Neural progenitor cell (in vitro differentiated cells): ENCODE measurements around the gene CDHR2. TPM values are rescaled to one million over a fixed set of nuclear protein-coding genes. Genes with fewer than 3 reads are reported as not detected.

ENCODE experiments used
- DNase-seq: peaks from one replicate; pipeline ENCODE4 v3.0.0-alpha.2; 2016; ENCODE audit warnings: low spot score
- H2AFZ ChIP-seq: fragments of 200-600 bp; sonication (generic); replicated peaks from 2 replicates; pipeline ENCODE4 v1.6.1; 2016; ENCODE audit warnings: antibody characterized with exemption
- H3F3A ChIP-seq: fragments of 200-600 bp; sonication (generic); 2 replicates; pipeline ENCODE4 v1.6.1; 2016; ENCODE audit warnings: antibody characterized with exemption, low read depth
- H3K27ac ChIP-seq: fragments of 200-600 bp; sonication (generic); 2 replicates; pipeline ENCODE4 v1.5.1; 2016; ENCODE audit warnings: mild to moderate bottlenecking
- H3K27me3 ChIP-seq: fragments of 200-600 bp; sonication (generic); 2 replicates; pipeline ENCODE4 v1.6.1; 2016; ENCODE audit warnings: mild to moderate bottlenecking, moderate library complexity
- H3K36me3 ChIP-seq: fragments of 200-600 bp; sonication (generic); 2 replicates; pipeline ENCODE4 v1.5.1; 2016
- H3K4me1 ChIP-seq: fragments of 200-600 bp; sonication (generic); 2 replicates; pipeline ENCODE4 v1.6.1; 2016; ENCODE audit warnings: mixed run types
- H3K4me2 ChIP-seq: fragments of 200-600 bp; sonication (generic); 2 replicates; pipeline ENCODE4 v1.6.1; 2016
- H3K4me3 ChIP-seq: fragments of 200-600 bp; sonication (generic); 2 replicates; pipeline ENCODE4 v1.5.1; 2016
- H3K79me2 ChIP-seq: fragments of 200-600 bp; sonication (generic); 2 replicates; pipeline ENCODE4 v1.6.1; 2016; ENCODE audit warnings: low read depth
- H3K9ac ChIP-seq: fragments of 200-600 bp; sonication (generic); 2 replicates; pipeline ENCODE4 v1.6.1; 2016
- H3K9me3 ChIP-seq: fragments of 200-600 bp; sonication (generic); 2 replicates; pipeline ENCODE4 v1.5.1; 2016; ENCODE audit warnings: low read depth
- H4K20me1 ChIP-seq: fragments of 200-600 bp; sonication (generic); 2 replicates; pipeline ENCODE4 v1.6.1; 2016; ENCODE audit warnings: low read depth
- H3K27ac Mint-ChIP-seq: 3 replicates; pipeline ENCODE4 v1.8.0; 2021; ENCODE audit warnings: mixed read lengths
- H3K27me3 Mint-ChIP-seq: 2 replicates; pipeline ENCODE4 v1.8.0; 2022; ENCODE audit warnings: low read depth, mild to moderate bottlenecking, inconsistent platforms, moderate library complexity, mixed read lengths; ENCODE audit not compliant: insufficient read depth
- H3K36me3 Mint-ChIP-seq: 3 replicates; pipeline ENCODE4 v1.8.0; 2021; ENCODE audit warnings: mixed read lengths
- H3K4me1 Mint-ChIP-seq: 3 replicates; pipeline ENCODE4 v1.8.0; 2021; ENCODE audit warnings: mixed read lengths
- H3K4me3 Mint-ChIP-seq: 3 replicates; pipeline ENCODE4 v1.8.0; 2021; ENCODE audit warnings: mild to moderate bottlenecking, moderate library complexity, mixed read lengths
- H3K9me3 Mint-ChIP-seq: 3 replicates; pipeline ENCODE4 v1.8.0; 2020; ENCODE audit warnings: mixed read lengths
- EZH2 ChIP-seq: fragments of 200-600 bp; sonication (generic); IDR thresholded peaks from 2 replicates; pipeline ENCODE4 v1.6.1; 2017; ENCODE audit warnings: antibody characterized with exemption, mild to moderate bottlenecking, moderate library complexity
- EZH2phosphoT487 ChIP-seq: fragments of 200-600 bp; sonication (generic); IDR thresholded peaks from 2 replicates; pipeline ENCODE4 v1.6.1; 2017; ENCODE audit warnings: antibody characterized with exemption
- total RNA-seq: library from RNA; depleted of rRNA; stranded (reverse); fragments of >200 nt; gene quantifications from 2 replicates; pipeline ENCODE4 v1.2.3, GENCODE V29; 2015; ENCODE audit warnings: low replicate concordance
- TF ChIP-seq, protein P1 (sequence below): fragments of 200-600 bp; sonication (generic); IDR thresholded peaks from 2 replicates; pipeline ENCODE4 v1.5.1; 2017; ENCODE audit warnings: antibody characterized with exemption, mild to moderate bottlenecking

Gene CDHR2
- total RNA-seq, 1 donor from 2014 or later: not detected

DNA sequence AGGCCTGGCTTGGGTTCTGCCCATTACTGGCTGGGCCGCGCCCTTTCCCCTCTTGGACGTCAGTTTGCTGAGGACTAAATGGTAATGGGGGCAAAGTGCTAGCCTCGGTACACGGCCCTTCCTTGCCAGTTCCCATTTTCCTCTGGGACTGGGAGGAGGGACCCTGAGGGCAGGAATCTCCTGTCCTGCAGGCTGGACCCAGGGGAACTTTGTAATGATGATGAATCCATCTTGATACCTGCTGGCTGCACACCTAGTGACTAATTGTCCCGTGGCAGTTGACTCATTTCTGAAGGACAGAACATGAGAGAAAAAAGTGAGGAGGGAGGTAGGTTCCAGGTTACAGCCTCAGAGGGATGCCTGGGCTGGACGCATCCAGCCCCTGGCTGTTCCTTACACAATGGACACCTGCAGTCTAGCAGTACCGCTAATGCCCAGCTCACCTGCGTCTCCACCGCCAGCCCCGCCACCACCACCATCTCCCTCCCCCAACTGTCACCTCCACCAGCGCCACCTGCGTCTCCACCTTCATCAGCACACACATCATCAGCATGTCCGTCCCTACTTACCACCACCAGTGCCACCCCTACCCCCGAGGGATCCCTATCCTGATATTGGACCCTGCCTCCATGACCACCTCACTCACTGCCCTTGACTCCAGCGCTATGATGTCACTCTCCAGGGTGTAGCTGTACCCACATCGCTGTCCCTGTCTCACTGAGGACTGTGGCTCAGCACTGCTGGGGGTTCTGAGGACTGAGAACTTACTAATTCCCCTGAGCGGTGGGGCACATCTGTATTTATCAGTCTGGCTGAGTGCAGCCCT, 4.3 kb downstream of the CDHR2 start:
- H3K4me1 ChIP-seq: peaks cover 5% of the 10 kb centered on the region
- H3F3A ChIP-seq: no peaks in the 10 kb centered on the region
- no peak overlapping the region for H3K27ac ChIP-seq
- H3K9ac ChIP-seq: no peak overlapping the region
- no peaks in the 10 kb centered on the region for H3K79me2 ChIP-seq
- no peak overlapping the region for H3K4me3 ChIP-seq
- H3K36me3 ChIP-seq: no peaks in the 10 kb centered on the region
- Mint-ChIP-seq H3K9me3 (no peaks in the 10 kb centered on the region), H3K4me3 (peak overlapping the region; percentile 20), H3K27ac (no peak overlapping the region), H3K36me3 (no peaks in the 10 kb centered on the region), H3K4me1 (peaks cover 27% of the 10 kb centered on the region), H3K27me3 (peaks cover 14% of the 10 kb centered on the region)
- no peak overlapping the region for H3K4me2 ChIP-seq
- no peak for TF ChIP-seq EZH2phosphoT487
- TF ChIP-seq, protein P1, sequence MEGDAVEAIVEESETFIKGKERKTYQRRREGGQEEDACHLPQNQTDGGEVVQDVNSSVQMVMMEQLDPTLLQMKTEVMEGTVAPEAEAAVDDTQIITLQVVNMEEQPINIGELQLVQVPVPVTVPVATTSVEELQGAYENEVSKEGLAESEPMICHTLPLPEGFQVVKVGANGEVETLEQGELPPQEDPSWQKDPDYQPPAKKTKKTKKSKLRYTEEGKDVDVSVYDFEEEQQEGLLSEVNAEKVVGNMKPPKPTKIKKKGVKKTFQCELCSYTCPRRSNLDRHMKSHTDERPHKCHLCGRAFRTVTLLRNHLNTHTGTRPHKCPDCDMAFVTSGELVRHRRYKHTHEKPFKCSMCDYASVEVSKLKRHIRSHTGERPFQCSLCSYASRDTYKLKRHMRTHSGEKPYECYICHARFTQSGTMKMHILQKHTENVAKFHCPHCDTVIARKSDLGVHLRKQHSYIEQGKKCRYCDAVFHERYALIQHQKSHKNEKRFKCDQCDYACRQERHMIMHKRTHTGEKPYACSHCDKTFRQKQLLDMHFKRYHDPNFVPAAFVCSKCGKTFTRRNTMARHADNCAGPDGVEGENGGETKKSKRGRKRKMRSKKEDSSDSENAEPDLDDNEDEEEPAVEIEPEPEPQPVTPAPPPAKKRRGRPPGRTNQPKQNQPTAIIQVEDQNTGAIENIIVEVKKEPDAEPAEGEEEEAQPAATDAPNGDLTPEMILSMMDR: no peak
- TF ChIP-seq EZH2: no peak
- no peak overlapping the region for H2AFZ ChIP-seq
- H3K27me3 ChIP-seq: no peaks in the 10 kb centered on the region
- no peaks in the 10 kb centered on the region for H4K20me1 ChIP-seq
- no peaks in the 10 kb centered on the region for H3K9me3 ChIP-seq
- no peak for DNase-seq

DNA sequence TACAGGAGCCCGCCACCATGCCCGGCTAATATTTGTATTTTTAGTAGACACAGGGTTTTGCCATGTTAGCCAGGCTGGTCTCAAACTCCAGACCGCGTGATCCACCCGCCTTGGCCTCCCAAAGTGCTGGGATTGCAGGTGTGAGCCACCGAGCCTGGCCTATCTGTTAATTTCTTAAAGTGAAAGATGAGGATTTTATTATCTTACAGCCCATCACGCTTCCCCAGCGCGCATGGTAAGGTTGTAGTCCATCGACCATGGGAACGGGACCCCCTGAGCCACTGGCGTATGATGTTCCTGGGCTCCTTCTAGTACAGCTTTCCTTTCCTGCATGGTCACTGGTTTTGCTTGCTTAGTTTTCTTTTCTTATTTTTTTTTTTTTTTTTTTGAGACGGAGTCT, 8.7 kb downstream of the CDHR2 start:
- TF ChIP-seq EZH2phosphoT487: no peak
- TF ChIP-seq, protein P1: no peak
- no peak for TF ChIP-seq EZH2
- Histone ChIP-seq H3K4me3 (no peak overlapping the region), H3K4me1 (peaks cover 5% of the 10 kb centered on the region), H3K27me3 (no peaks in the 10 kb centered on the region), H3K27ac (no peak overlapping the region), H3F3A (no peaks in the 10 kb centered on the region), H3K4me2 (no peak overlapping the region), H3K9ac (no peak overlapping the region), H3K9me3 (no peaks in the 10 kb centered on the region), H3K79me2 (no peaks in the 10 kb centered on the region), H3K36me3 (no peaks in the 10 kb centered on the region), H4K20me1 (no peaks in the 10 kb centered on the region), H2AFZ (no peak overlapping the region)
- no peaks in the 10 kb centered on the region for H3K36me3 Mint-ChIP-seq
- peaks cover 17% of the 10 kb centered on the region for H3K27me3 Mint-ChIP-seq
- H3K9me3 Mint-ChIP-seq: no peaks in the 10 kb centered on the region
- no peak overlapping the region for H3K27ac Mint-ChIP-seq
- DNase-seq: no peak
- H3K4me3 Mint-ChIP-seq: no peak overlapping the region
- H3K4me1 Mint-ChIP-seq: peaks cover 19% of the 10 kb centered on the region

DNA sequence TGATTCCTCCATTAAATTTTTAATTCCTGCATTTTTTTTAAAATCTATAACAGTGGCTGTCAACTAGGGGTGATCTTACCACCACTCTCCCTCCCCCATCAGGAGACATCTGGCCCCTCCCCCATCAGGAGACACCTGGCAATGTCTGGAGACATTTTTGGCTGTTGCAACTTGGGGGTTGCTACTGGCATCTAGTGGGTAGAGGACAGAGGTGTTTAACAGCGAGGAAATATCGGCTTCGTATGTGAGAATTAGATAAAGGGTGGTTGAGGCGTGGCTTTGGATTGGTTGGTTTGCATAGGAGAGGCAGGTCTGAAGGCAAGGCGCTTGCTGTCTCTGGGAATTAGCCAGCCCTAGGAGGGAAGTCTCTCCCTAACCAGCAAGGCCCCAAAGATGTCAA, 10.5 kb downstream of the CDHR2 start:
- Histone ChIP-seq H3K4me2 (no peak overlapping the region), H3K27ac (no peak overlapping the region), H4K20me1 (no peaks in the 10 kb centered on the region), H3K36me3 (no peaks in the 10 kb centered on the region), H3F3A (no peaks in the 10 kb centered on the region), H3K27me3 (no peaks in the 10 kb centered on the region), H3K9me3 (no peaks in the 10 kb centered on the region), H3K79me2 (no peaks in the 10 kb centered on the region), H3K4me3 (no peak overlapping the region), H3K4me1 (no peaks in the 10 kb centered on the region), H3K9ac (no peak overlapping the region), H2AFZ (no peak overlapping the region)
- H3K27me3 Mint-ChIP-seq: peaks cover 14% of the 10 kb centered on the region
- no peaks in the 10 kb centered on the region for H3K9me3 Mint-ChIP-seq
- H3K4me3 Mint-ChIP-seq: no peak overlapping the region
- TF ChIP-seq EZH2phosphoT487 (no peak), EZH2 (no peak)
- TF ChIP-seq, protein P1: no peak
- DNase-seq: peak; percentile 13
- H3K4me1 Mint-ChIP-seq: peaks cover 7% of the 10 kb centered on the region
- H3K27ac Mint-ChIP-seq: no peak overlapping the region
- H3K36me3 Mint-ChIP-seq: no peaks in the 10 kb centered on the region
